HG02840 (cell line): ENCODE measurements around the gene ANKRD65.
"Not testable (repeated sequence)": the region's sequence is repeated elsewhere in the genome, so short reads cannot be mapped to it uniquely, and the experiment has no call there.

Experiments used
- ATAC-seq: cut with Tn5 transposase; IDR thresholded peaks from one replicate; pipeline ENCODE4 v1.9.1; 2021; ENCODE audit warnings: mild to moderate bottlenecking, moderate library complexity, moderate number of reproducible peaks; ENCODE audit not compliant: unreplicated experiment, low FRiP score

ANKRD65 gene

GRCh38 chr1:1399187-1399871, 21.7 kb downstream of the ANKRD65 start, which contains the start of gene CCNL2:
CCNL2 (minus strand) TSS chr1:1399335; CDS start chr1:1399306, 29 bp downstream.
- ATAC-seq = peak; percentile 86

DNA sequence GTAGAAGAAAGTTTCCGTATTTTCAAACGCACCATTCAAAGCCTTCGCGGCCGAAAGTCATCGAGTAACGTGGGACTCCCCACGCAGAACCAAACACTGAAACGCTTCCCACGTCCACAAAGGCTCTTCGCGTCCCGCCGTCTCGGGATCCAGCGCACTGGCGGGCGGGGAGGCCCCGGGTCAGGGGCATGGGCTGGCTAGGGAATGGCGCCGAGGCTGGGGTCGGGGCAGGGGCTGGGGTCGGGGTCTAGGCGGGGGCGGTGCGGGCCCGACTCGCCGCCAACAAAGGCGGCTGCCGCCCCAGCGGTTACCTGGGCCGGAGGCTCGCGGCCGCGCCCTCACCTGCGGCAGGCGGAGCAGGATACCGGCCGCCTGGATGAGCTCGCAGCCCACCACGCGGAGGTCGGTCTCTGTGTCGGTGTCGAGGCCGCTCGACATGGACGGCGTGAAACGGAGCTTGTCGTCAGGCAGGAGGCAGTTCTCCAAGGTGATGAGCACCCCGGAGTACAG, 22.3 kb downstream of the ANKRD65 start:
- peak; percentile 21 for ATAC-seq

GRCh38 chr1:1397839-1398523, 23.1 kb downstream of the ANKRD65 start:
- no peak for ATAC-seq

- ATAC-seq = no peak
These were observed 25.9 kb downstream of the ANKRD65 start for GRCh38 chr1:1395166-1395565.

GRCh38 chr1:1394116-1394515, 27.0 kb downstream of the ANKRD65 start:
- ATAC-seq = no peak

- ATAC-seq = no peak
These were observed 27.6 kb downstream of the ANKRD65 start for GRCh38 chr1:1393428-1393827.

- ATAC-seq = no peak
These were observed 28.1 kb downstream of the ANKRD65 start for GRCh38 chr1:1393014-1393413.

- ATAC-seq = no peak
These were observed 29.9 kb downstream of the ANKRD65 start for GRCh38 chr1:1391225-1391624.

DNA sequence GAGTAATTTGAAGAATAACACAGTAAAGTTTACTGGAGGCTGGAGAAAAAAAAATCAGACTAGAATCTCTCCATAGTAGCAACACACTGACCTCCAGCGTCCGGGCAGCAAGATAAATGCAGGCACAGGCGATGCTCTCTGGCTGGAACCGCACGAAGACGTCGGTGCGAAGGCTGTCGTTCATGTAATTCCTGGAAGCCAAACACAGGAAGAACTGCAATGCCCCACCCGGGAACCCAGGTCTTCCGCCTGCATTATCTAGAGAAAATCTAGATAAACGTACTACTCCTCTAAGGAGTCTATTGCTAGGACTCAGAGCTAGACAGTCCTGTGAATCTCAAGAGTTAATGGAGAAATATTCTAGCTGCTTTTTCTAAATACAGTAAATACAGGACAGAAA, 30.4 kb downstream of the ANKRD65 start:
- ATAC-seq = no peak

DNA sequence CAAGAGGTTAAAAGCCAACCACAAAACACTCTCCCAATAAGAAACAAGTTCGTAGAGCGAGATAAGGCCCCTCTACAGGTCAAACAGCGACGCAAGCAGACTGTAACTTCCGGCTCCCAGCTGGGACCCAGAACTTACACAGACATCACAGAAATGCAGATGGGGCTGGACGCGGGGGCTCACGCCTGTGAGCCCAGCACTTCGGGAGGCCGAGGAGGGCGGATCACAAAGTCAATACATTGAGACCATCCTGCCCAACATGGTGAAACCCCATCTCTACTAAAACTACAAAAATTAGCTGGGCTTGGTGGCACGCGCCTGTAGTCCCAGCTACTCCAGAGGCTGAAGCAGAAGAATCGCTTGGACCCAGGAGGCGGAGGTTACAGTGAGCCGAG, 33.0 kb downstream of the ANKRD65 start:
- no peak for ATAC-seq

GRCh38 chr1:1387098-1388077, 33.7 kb downstream of the ANKRD65 start:
- no peak for ATAC-seq

DNA sequence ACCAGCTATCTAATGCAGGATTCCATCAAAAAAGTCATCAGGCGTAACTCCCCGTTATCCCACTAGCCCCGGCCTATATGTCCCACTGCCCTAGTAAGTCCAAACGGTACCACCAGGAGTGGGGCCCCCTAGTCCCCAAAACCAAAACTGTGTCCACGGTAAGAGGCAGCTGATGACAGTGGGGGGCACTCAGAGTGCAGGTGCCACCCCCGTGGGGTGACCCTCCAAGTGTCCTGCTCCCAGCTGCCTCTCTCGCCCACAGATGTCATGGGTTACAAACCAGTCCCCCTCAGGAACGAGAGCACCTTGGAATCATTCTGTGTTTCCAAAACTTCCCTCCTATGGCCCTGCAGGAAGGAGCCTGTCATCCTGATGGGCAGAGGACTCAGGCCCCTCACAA, 35.1 kb downstream of the ANKRD65 start:
- no peak for ATAC-seq

DNA sequence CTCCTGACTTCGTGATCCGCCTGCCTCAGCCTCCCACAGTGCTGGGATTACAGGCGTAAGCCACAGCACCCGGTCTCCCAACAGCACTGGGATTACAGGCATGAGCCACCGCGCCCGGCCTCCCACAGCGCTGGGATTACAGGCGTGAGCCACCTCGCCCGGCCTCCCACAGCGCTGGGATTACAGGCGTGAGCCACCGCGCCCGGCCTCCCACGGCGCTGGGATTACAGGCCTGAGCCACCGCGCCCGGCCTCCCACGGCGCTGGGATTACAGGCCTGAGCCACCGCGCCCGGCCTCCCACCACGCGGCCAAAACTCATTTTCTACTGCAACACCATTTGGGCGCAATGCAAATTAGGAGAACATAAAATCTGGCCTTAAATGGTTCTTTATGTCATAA, 35.7 kb downstream of the ANKRD65 start:
- ATAC-seq = not testable (repeated sequence)

DNA sequence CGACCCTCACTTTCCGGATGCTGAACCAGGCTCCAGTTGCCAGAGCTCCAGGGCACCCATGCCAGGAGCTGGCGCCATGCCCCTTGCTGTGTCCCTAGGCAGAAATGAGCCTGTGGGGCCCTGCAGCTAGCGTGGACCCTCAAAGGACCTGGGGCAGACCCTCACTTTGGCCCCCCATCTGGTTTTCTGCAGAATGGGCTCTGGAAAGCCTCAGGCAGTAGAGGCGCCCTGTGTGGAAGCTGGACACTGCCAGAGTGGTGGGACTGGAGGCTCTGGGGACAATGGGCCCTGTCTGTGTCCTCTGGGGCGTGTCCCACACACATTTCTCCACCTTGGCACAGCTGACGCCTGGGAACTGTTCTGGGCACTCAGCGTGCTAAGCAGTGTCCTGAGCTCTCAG, 39.8 kb downstream of the ANKRD65 start:
- ATAC-seq = no peak

DNA sequence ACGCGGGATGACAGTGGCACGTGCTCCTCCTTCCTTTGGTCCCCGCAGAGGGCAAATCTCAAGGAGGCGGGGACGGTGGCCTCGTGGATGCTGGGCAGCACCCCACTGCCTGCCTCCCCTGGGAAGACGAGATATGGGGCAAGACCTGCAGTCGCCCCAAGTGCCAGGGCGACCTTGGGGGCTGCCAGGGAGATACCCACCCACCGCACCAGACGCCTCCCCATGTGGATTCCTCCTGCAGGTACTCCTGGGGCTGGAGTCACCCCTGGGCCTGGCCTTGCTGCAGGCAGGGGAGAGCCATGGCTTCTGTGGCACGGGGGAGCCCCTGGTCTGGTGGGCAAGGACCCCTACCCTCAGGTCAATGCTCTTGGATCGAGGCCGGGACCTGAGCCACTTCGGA, 40.2 kb downstream of the ANKRD65 start:
- ATAC-seq = no peak

GRCh38 chr1:1377540-1378205, 43.4 kb downstream of the ANKRD65 start:
- no peak for ATAC-seq

- ATAC-seq = no peak
These were observed 44.4 kb downstream of the ANKRD65 start for GRCh38 chr1:1376551-1377226.

DNA sequence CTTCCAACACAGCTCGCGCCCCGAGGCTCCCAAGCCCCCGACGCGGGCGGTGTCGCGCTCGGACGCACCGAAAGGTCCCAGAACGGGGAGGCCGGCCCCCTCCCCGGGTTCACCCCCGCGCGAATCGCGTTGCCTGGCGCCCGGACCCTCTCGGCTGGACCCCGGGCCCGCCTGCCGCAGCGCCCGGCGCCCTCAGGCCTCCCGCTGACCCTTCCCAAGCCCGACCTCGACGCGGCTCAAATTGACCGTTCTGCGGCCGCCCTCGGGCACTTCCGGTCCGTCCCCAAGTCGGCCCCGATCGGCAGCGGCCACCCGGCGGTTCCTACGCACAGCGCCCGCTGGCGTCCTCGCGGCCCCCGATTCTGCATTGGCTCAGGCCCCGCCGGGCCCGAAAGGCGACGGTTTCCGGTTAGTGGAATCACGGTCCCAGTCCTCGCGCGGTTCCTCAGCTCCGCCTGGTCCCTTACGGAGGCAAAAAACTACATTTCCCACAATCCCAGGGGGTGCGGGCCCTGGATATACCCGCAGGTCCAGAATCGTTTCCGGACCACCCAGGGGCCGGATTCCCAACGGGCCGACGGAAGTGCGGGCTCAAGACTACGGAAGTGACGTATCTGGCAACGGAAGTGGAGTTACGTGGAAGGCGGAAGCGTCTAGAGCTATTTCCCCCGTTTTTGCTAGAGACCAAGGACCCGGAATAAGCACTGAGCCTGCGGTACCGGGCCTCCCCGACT, 46.0 kb downstream of the ANKRD65 start, which contains the start of gene AURKAIP1:
Gene AURKAIP1 (minus strand): TSS at position 279 of the 734 bp plus-strand sequence. CDS start 451 bp downstream, outside the sequence.
- peak; percentile 88 for ATAC-seq

DNA sequence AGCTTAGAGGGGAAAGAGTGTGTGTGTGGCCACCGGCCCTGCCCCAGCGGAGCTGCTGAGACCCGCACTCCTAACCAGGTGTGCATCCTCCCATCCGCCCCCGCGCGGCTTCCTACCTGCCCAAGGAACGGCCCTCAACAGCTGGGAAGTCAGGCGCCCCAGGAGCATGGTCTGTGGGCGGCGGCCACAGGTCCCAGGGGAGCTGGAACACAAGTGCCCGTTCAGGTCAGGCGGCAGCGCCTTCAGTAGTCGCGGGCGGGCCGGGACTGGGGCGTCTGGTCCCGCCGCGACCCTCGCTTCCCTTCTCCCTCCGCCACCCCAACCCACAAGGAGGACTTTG, 46.5 kb downstream of the ANKRD65 start:
- ATAC-seq = peak; percentile 4
